ENCODE results near the gene POLR1B.
"Not testable (repeated sequence)": the region's sequence is repeated elsewhere in the genome, so short reads cannot be mapped to it uniquely, and the experiment has no call there.

The POLR1B gene

GRCh38 chr2:112542123-112542983 lies at the start of gene POLR1B:
POLR1B (plus strand) TSS chr2:112542465; CDS start chr2:112542495, 30 bp downstream.
- DNase-seq = peak; percentile 78

GRCh38 chr2:112493048-112493447 lies 49.2 kb upstream of the POLR1B start:
- no peak for DNase-seq

GRCh38 chr2:112493858-112494648 lies 48.2 kb upstream of the POLR1B start:
- no peak for DNase-seq

GRCh38 chr2:112494828-112495227 lies 47.4 kb upstream of the POLR1B start:
- DNase-seq = no peak

- not testable (repeated sequence) for DNase-seq
These were observed 46.4 kb upstream of the POLR1B start for GRCh38 chr2:112495878-112496277.

- DNase-seq = peak; percentile 58
These were observed 41.3 kb upstream of the POLR1B start for GRCh38 chr2:112500850-112501484.

- DNase-seq = not testable (repeated sequence)
These were observed 32.8 kb upstream of the POLR1B start for GRCh38 chr2:112509239-112509998.

- DNase-seq = no peak
These were observed 25.5 kb upstream of the POLR1B start for GRCh38 chr2:112516801-112517200.

- no peak for DNase-seq
These were observed 23.5 kb upstream of the POLR1B start for GRCh38 chr2:112518807-112519206.

- no peak for DNase-seq
These were observed 22.8 kb upstream of the POLR1B start for GRCh38 chr2:112519506-112519905.

GRCh38 chr2:112520234-112520783 lies 22.0 kb upstream of the POLR1B start:
- DNase-seq = no peak

- DNase-seq = no peak
These were observed 18.9 kb upstream of the POLR1B start for GRCh38 chr2:112523291-112523777.

- DNase-seq = not testable (repeated sequence)
These were observed 18.0 kb upstream of the POLR1B start for GRCh38 chr2:112524276-112524675.

GRCh38 chr2:112528541-112528940 lies 13.7 kb upstream of the POLR1B start:
- DNase-seq = no peak

GRCh38 chr2:112529757-112530156 lies 12.5 kb upstream of the POLR1B start:
- DNase-seq = no peak

GRCh38 chr2:112530728-112531127 lies 11.5 kb upstream of the POLR1B start:
- no peak for DNase-seq

GRCh38 chr2:112534826-112535225 lies 7.4 kb upstream of the POLR1B start:
- DNase-seq = no peak

GRCh38 chr2:112536665-112537064 lies 5.6 kb upstream of the POLR1B start:
- not testable (repeated sequence) for DNase-seq

- no peak for DNase-seq
These were observed 3.0 kb upstream of the POLR1B start for GRCh38 chr2:112539306-112539705.

- no peak for DNase-seq
These were observed 1.4 kb upstream of the POLR1B start for GRCh38 chr2:112540906-112541305.

- DNase-seq = peak; percentile 9
These were observed 746 bp upstream of the POLR1B start for GRCh38 chr2:112541315-112542122.
